ENCODE data around the gene RBSN. TPM values are rescaled to one million over a fixed set of nuclear protein-coding genes. Genes with fewer than 3 reads are reported as not detected.
A peak's percentile ranks its signal among the peaks of the same experiment; 100 is the strongest.

The RBSN gene
- total RNA-seq, 1 donor from 2014 or later = 35.4 TPM

GRCh38 chr3:15064835-15065549 lies 34.0 kb downstream of the RBSN start, which contains the start of gene MRPS25:
TSS of gene MRPS25 (minus strand) at chr3:15065315. CDS start at chr3:15065194, 121 bp downstream.
- Mint-ChIP-seq H3K9me3 (peaks cover 6% of the 10 kb centered on the region), H3K27me3 (ENCODE audit: insufficient read depth, low read depth) (peaks cover 6% of the 10 kb centered on the region), H3K36me3 (peaks cover 15% of the 10 kb centered on the region), H3K4me1 (peaks cover 18% of the 10 kb centered on the region), H3K27ac (peak within 1 kb of the TSS; percentile 92), H3K4me3 (peak within 1 kb of the TSS; percentile 96)
- H3K4me1 ChIP-seq = peaks cover 14% of the 10 kb centered on the region
- peak within 1 kb of the TSS; percentile 95 for H2AFZ ChIP-seq (replicated peaks)
- peaks cover 11% of the 10 kb centered on the region for H3K27me3 ChIP-seq
- H3K79me2 ChIP-seq (ENCODE audit: low read depth) = peaks cover 33% of the 10 kb centered on the region
- peak within 1 kb of the TSS; percentile 72 for H3K9ac ChIP-seq
- peak; percentile 93 for DNase-seq (ENCODE audit: low spot score)
- H3K4me2 ChIP-seq = peak within 1 kb of the TSS; percentile 86
- no peak within 1 kb of the TSS for H3K27ac ChIP-seq
- peak within 1 kb of the TSS; percentile 81 for H3K4me3 ChIP-seq
- H4K20me1 ChIP-seq (ENCODE audit: low read depth) = no peaks in the 10 kb centered on the region
- H3K9me3 ChIP-seq (ENCODE audit: low read depth) = no peaks in the 10 kb centered on the region
- no peaks in the 10 kb centered on the region for H3K36me3 ChIP-seq
- no peaks in the 10 kb centered on the region for H3F3A ChIP-seq (ENCODE audit: low read depth)
- no peak for TF ChIP-seq EZH2phosphoT487 (IDR thresholded peaks at IDR 0.05)

DNA sequence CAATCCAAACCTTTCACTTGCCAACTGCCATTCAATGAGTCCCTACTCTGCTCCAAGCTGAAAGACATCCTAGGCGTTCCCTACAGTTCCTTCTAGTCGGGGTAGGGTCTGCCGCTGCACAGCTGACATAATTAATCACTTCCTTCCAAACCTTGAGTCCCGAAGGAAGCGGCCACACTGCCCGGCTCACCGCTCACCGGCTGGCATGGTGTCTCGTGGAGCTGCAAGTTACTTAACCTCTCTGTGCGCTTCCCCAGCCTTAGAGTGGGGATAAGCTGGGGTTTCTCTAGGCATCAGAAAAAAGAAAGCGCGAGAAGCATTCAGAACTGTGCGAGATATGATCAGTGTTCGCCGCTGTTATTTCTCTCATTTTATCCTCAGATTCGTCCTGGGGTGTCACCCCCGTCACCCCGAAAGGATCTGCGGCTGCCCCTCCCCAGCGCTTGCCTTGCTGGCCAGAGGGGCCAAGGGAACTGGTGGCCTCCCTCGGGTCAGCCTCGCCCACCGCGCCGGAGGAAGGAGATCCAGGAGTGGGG lies 34.6 kb downstream of the RBSN start:
- peaks cover 18% of the 10 kb centered on the region for H3K4me1 Mint-ChIP-seq
- peaks cover 6% of the 10 kb centered on the region for H3K9me3 Mint-ChIP-seq

GRCh38 chr3:15063656-15064286 lies 35.2 kb downstream of the RBSN start:
- TF ChIP-seq, protein P1, sequence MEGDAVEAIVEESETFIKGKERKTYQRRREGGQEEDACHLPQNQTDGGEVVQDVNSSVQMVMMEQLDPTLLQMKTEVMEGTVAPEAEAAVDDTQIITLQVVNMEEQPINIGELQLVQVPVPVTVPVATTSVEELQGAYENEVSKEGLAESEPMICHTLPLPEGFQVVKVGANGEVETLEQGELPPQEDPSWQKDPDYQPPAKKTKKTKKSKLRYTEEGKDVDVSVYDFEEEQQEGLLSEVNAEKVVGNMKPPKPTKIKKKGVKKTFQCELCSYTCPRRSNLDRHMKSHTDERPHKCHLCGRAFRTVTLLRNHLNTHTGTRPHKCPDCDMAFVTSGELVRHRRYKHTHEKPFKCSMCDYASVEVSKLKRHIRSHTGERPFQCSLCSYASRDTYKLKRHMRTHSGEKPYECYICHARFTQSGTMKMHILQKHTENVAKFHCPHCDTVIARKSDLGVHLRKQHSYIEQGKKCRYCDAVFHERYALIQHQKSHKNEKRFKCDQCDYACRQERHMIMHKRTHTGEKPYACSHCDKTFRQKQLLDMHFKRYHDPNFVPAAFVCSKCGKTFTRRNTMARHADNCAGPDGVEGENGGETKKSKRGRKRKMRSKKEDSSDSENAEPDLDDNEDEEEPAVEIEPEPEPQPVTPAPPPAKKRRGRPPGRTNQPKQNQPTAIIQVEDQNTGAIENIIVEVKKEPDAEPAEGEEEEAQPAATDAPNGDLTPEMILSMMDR (IDR thresholded peaks at IDR 0.05) = no peak
- TF ChIP-seq EZH2 (IDR thresholded peaks at IDR 0.05) (no peak), EZH2phosphoT487 (IDR thresholded peaks at IDR 0.05) (no peak)
- H3K4me3 Mint-ChIP-seq = peak overlapping the region; percentile 96
- H3K4me1 ChIP-seq = peaks cover 14% of the 10 kb centered on the region
- no peak for DNase-seq (ENCODE audit: low spot score)
- H3K27ac ChIP-seq = no peak overlapping the region
- H3F3A ChIP-seq (ENCODE audit: low read depth) = no peaks in the 10 kb centered on the region
- peaks cover 18% of the 10 kb centered on the region for H3K4me1 Mint-ChIP-seq
- peaks cover 39% of the 10 kb centered on the region for H3K79me2 ChIP-seq (ENCODE audit: low read depth)
- H4K20me1 ChIP-seq (ENCODE audit: low read depth) = no peaks in the 10 kb centered on the region
- H3K9me3 Mint-ChIP-seq = peaks cover 6% of the 10 kb centered on the region
- H2AFZ ChIP-seq (replicated peaks) = no peak overlapping the region
- H3K27me3 ChIP-seq = peaks cover 11% of the 10 kb centered on the region
- H3K36me3 Mint-ChIP-seq = peaks cover 20% of the 10 kb centered on the region
- no peaks in the 10 kb centered on the region for H3K9me3 ChIP-seq (ENCODE audit: low read depth)
- no peak overlapping the region for H3K9ac ChIP-seq
- peak overlapping the region; percentile 81 for H3K4me3 ChIP-seq
- peaks cover 3% of the 10 kb centered on the region for H3K27me3 Mint-ChIP-seq (ENCODE audit: insufficient read depth, low read depth)
- H3K4me2 ChIP-seq = peak overlapping the region; percentile 86
- peak overlapping the region; percentile 72 for H3K27ac Mint-ChIP-seq
- H3K36me3 ChIP-seq = no peaks in the 10 kb centered on the region

More for the DNA sequence above, 34.6 kb downstream of the RBSN start:
- no peaks in the 10 kb centered on the region for H3F3A ChIP-seq (ENCODE audit: low read depth)
- H3K4me2 ChIP-seq = peak overlapping the region; percentile 86
- H3K4me3 ChIP-seq = peak overlapping the region; percentile 81
- no peaks in the 10 kb centered on the region for H3K36me3 ChIP-seq
- peaks cover 39% of the 10 kb centered on the region for H3K79me2 ChIP-seq (ENCODE audit: low read depth)
- peaks cover 11% of the 10 kb centered on the region for H3K27me3 ChIP-seq
- TF ChIP-seq, protein P1 (IDR thresholded peaks at IDR 0.05) = no peak
- TF ChIP-seq EZH2phosphoT487 (IDR thresholded peaks at IDR 0.05) = no peak
- no peak for TF ChIP-seq EZH2 (IDR thresholded peaks at IDR 0.05)
- H3K27ac ChIP-seq = no peak overlapping the region
- peak overlapping the region; percentile 72 for H3K27ac Mint-ChIP-seq
- H3K9me3 ChIP-seq (ENCODE audit: low read depth) = no peaks in the 10 kb centered on the region
- H3K4me1 ChIP-seq = peaks cover 14% of the 10 kb centered on the region
- no peaks in the 10 kb centered on the region for H4K20me1 ChIP-seq (ENCODE audit: low read depth)
- peak overlapping the region; percentile 96 for H3K4me3 Mint-ChIP-seq
- peaks cover 4% of the 10 kb centered on the region for H3K27me3 Mint-ChIP-seq (ENCODE audit: insufficient read depth, low read depth)
- H3K9ac ChIP-seq = peak overlapping the region; percentile 72
- DNase-seq (ENCODE audit: low spot score) = peak; percentile 18
- H3K36me3 Mint-ChIP-seq = peaks cover 16% of the 10 kb centered on the region
- H2AFZ ChIP-seq (replicated peaks) = peak overlapping the region; percentile 95
